HAP-1 (cell line): Measurements from ENCODE around the gene DGKI.

ENCODE experiments used
- DNase-seq, 2 experiments: peaks; one replicate each; pipeline ENCODE4 v3.0.0-alpha.2; 2016 to 2020; ENCODE audit warnings: low spot score in 2 of 2
- H3K27me3 ChIP-seq: fragments of 250-450 bp; sonication (Bioruptor Pico); 2 replicates; pipeline ENCODE4 v1.5.1; 2020; ENCODE audit warnings: low read depth, mild to moderate bottlenecking, moderate library complexity
- H3K36me3 ChIP-seq: fragments of 250-450 bp; sonication (Bioruptor Pico); replicated peaks from 2 replicates; pipeline ENCODE4 v1.5.1; 2020; ENCODE audit warnings: mild to moderate bottlenecking
- H3K4me1 ChIP-seq: fragments of 250-450 bp; sonication (Bioruptor Pico); 2 replicates; pipeline ENCODE4 v1.5.1; 2020; ENCODE audit warnings: mild to moderate bottlenecking
- H3K4me3 ChIP-seq: fragments of 250-450 bp; sonication (Bioruptor Pico); 2 replicates; pipeline ENCODE4 v1.5.1; 2020; ENCODE audit warnings: mild to moderate bottlenecking, moderate library complexity
- H3K9me3 ChIP-seq: fragments of 250-450 bp; sonication (Bioruptor Pico); 2 replicates; pipeline ENCODE4 v1.5.1; 2020; ENCODE audit warnings: mild to moderate bottlenecking, moderate library complexity
- in situ Hi-C: fragments of 300-500 bp; cut with MboI; formaldehyde crosslinking; loops from 3 replicates; pipeline ENCODE4 v1.14.3; 2020; ENCODE audit warnings: low sequenced_read_pairs, inconsistent platforms, mixed read lengths

Gene DGKI

GRCh38 chr7:137523171-137523570 lies 323.6 kb downstream of the DGKI start:
- Histone ChIP-seq H3K4me1 (no peaks in the 10 kb centered on the region), H3K36me3 (no peaks in the 10 kb centered on the region), H3K4me3 (no peak overlapping the region), H3K27me3 (peaks cover 9% of the 10 kb centered on the region; the same call in 1 of the 2 replicates), H3K9me3 (no peaks in the 10 kb centered on the region)
- in situ Hi-C loops = no loop called here
- DNase-seq = no peak

- in situ Hi-C loops = no loop called here
- Histone ChIP-seq H3K27me3 (peaks cover 9% of the 10 kb centered on the region; the same call in 1 of the 2 replicates), H3K4me1 (no peaks in the 10 kb centered on the region), H3K4me3 (no peak overlapping the region), H3K36me3 (no peaks in the 10 kb centered on the region), H3K9me3 (no peaks in the 10 kb centered on the region)
- no peak for DNase-seq
Measured at GRCh38 chr7:137521451-137521850, 325.3 kb downstream of the DGKI start.

- no peak for DNase-seq
- Histone ChIP-seq H3K27me3 (peaks cover 5% of the 10 kb centered on the region; the same call in 1 of the 2 replicates), H3K4me3 (no peak overlapping the region), H3K4me1 (no peaks in the 10 kb centered on the region), H3K36me3 (no peaks in the 10 kb centered on the region), H3K9me3 (no peaks in the 10 kb centered on the region)
- in situ Hi-C loops = no loop called here
Measured at GRCh38 chr7:137519947-137520346, 326.8 kb downstream of the DGKI start.

GRCh38 chr7:137519181-137519691 lies 327.5 kb downstream of the DGKI start:
- no peaks in the 10 kb centered on the region for H3K9me3 ChIP-seq
- H3K27me3 ChIP-seq = peaks cover 5% of the 10 kb centered on the region; the same call in 1 of the 2 replicates
- H3K36me3 ChIP-seq = no peaks in the 10 kb centered on the region
- no peak for DNase-seq
- in situ Hi-C loops = no loop called here
- no peaks in the 10 kb centered on the region for H3K4me1 ChIP-seq
- H3K4me3 ChIP-seq = no peak overlapping the region

GRCh38 chr7:137513091-137513490 lies 333.7 kb downstream of the DGKI start:
- Histone ChIP-seq H3K36me3 (no peaks in the 10 kb centered on the region), H3K9me3 (no peaks in the 10 kb centered on the region)
- in situ Hi-C loops = no loop called here

GRCh38 chr7:137507096-137507495 lies 339.7 kb downstream of the DGKI start:
- no peak for DNase-seq
- H3K9me3 ChIP-seq = no peaks in the 10 kb centered on the region

More at GRCh38 chr7:137513091-137513490, 333.7 kb downstream of the DGKI start:
- no peak overlapping the region for H3K4me3 ChIP-seq
- H3K27me3 ChIP-seq = no peaks in the 10 kb centered on the region; the same call in 1 of the 2 replicates
- no peak for DNase-seq
- no peaks in the 10 kb centered on the region for H3K4me1 ChIP-seq

GRCh38 chr7:137506031-137506430 lies 340.7 kb downstream of the DGKI start:
- no peak overlapping the region for H3K4me3 ChIP-seq
- no peaks in the 10 kb centered on the region for H3K36me3 ChIP-seq
- no peak for DNase-seq
- H3K27me3 ChIP-seq = no peaks in the 10 kb centered on the region
- H3K9me3 ChIP-seq = no peaks in the 10 kb centered on the region
- in situ Hi-C loops = no loop called here
- H3K4me1 ChIP-seq = no peaks in the 10 kb centered on the region

More at GRCh38 chr7:137507096-137507495, 339.7 kb downstream of the DGKI start:
- H3K36me3 ChIP-seq = no peaks in the 10 kb centered on the region
- no peaks in the 10 kb centered on the region for H3K4me1 ChIP-seq
- H3K27me3 ChIP-seq = no peaks in the 10 kb centered on the region
- no peak overlapping the region for H3K4me3 ChIP-seq
- in situ Hi-C loops = no loop called here

- no peak overlapping the region for H3K4me3 ChIP-seq
- H3K27me3 ChIP-seq = no peaks in the 10 kb centered on the region
- DNase-seq = no peak
- H3K4me1 ChIP-seq = no peaks in the 10 kb centered on the region
- in situ Hi-C loops = no loop called here
- H3K36me3 ChIP-seq = no peaks in the 10 kb centered on the region
- no peaks in the 10 kb centered on the region for H3K9me3 ChIP-seq
Measured at GRCh38 chr7:137501562-137501961, 345.2 kb downstream of the DGKI start.

GRCh38 chr7:137492889-137493288 lies 353.9 kb downstream of the DGKI start:
- in situ Hi-C loops = no loop called here
- Histone ChIP-seq H3K9me3 (no peaks in the 10 kb centered on the region; the same call in 1 of the 2 replicates), H3K27me3 (0 out of 2 replicates have a peak, but pooled peaks cover 3% of the 10 kb centered on the region), H3K36me3 (no peaks in the 10 kb centered on the region), H3K4me3 (no peak overlapping the region), H3K4me1 (no peaks in the 10 kb centered on the region)
- DNase-seq = no peak

GRCh38 chr7:137489880-137490279 lies 356.9 kb downstream of the DGKI start:
- Histone ChIP-seq H3K4me3 (no peak overlapping the region), H3K36me3 (no peaks in the 10 kb centered on the region), H3K9me3 (no peaks in the 10 kb centered on the region), H3K27me3 (0 out of 2 replicates have a peak, but pooled peaks cover 3% of the 10 kb centered on the region), H3K4me1 (no peaks in the 10 kb centered on the region)
- no peak for DNase-seq
- in situ Hi-C loops = no loop called here

- no peak for DNase-seq
- Histone ChIP-seq H3K36me3 (no peaks in the 10 kb centered on the region), H3K27me3 (0 out of 2 replicates have a peak, but pooled peaks cover 3% of the 10 kb centered on the region), H3K4me3 (no peak overlapping the region), H3K4me1 (no peaks in the 10 kb centered on the region), H3K9me3 (no peaks in the 10 kb centered on the region)
- in situ Hi-C loops = no loop called here
Measured at GRCh38 chr7:137488038-137488437, 358.7 kb downstream of the DGKI start.

GRCh38 chr7:137485818-137486217 lies 361.0 kb downstream of the DGKI start:
- in situ Hi-C loops = no loop called here
- no peaks in the 10 kb centered on the region for H3K36me3 ChIP-seq
- no peaks in the 10 kb centered on the region for H3K9me3 ChIP-seq
- no peak overlapping the region for H3K4me3 ChIP-seq
- no peak for DNase-seq
- no peaks in the 10 kb centered on the region for H3K4me1 ChIP-seq
- 0 out of 2 replicates have a peak, but pooled peaks cover 3% of the 10 kb centered on the region for H3K27me3 ChIP-seq

GRCh38 chr7:137484326-137484725 lies 362.4 kb downstream of the DGKI start:
- in situ Hi-C loops = no loop called here
- Histone ChIP-seq H3K27me3 (0 out of 2 replicates have a peak, but pooled peaks cover 3% of the 10 kb centered on the region), H3K4me3 (no peak overlapping the region), H3K4me1 (no peaks in the 10 kb centered on the region), H3K36me3 (no peaks in the 10 kb centered on the region), H3K9me3 (no peaks in the 10 kb centered on the region)
- DNase-seq = no peak

- no peak for DNase-seq
- Histone ChIP-seq H3K9me3 (no peaks in the 10 kb centered on the region), H3K4me1 (no peaks in the 10 kb centered on the region), H3K4me3 (no peak overlapping the region), H3K36me3 (no peaks in the 10 kb centered on the region), H3K27me3 (no peaks in the 10 kb centered on the region)
- in situ Hi-C loops = no loop called here
Measured at GRCh38 chr7:137482466-137482865, 364.3 kb downstream of the DGKI start.
